Effector CD4-positive, alpha-beta T cell (primary cell): ENCODE measurements around the gene DCDC2C.

Experiments
- DNase-seq: peaks from one replicate; pipeline ENCODE4 v3.0.0-alpha.2; 2020

DCDC2C gene

DNA sequence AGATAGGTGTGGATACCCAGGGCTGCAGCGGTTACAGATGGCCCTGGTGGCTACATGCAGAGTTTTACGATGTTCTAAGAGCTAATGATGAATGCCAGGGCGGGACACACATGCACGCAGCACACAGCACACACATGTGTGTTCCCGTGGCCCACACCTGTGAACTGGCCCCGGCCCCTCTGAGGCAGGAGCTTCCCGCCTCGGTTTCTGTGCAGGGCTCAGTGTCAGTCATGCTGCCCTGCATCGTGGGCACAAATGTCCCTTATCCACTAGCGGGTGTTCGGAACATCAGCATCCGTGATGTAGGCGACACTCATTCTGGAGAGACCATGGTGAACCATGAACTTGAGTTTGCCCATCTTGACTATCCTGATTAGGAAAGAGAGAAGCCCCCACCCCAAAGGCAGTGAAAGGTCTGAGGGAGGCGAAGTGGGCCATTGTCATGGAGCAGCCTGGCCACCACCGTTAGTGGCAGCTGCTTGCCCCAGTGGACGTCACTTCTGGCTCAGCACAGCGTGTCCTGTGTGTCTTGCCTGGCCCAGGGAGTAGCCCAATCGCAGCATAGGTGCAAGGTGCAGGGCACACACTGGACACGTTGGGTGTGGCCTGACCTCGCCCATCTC is 43.8 kb downstream of the DCDC2C start:
- no peak for DNase-seq

DNA sequence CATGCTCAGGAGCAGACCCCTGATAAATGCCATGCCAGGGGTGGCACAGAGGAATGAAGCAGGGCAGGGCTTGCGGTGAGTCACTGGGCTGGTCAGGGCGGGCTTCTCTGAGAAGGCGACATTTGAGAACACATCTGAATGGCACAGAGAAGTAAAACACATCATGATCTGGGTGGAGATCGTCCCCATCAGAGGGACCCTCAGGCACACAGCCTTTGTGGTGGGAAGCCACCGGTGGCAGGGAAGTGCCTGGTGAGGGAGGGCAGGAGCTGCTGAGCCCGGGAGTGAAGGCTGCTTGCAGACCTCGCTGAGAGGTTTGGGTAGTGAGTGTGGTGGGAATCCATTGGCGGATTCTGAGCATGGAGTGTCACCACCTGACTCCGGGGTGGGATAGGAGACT is 44.5 kb downstream of the DCDC2C start:
- DNase-seq: no peak

DNA sequence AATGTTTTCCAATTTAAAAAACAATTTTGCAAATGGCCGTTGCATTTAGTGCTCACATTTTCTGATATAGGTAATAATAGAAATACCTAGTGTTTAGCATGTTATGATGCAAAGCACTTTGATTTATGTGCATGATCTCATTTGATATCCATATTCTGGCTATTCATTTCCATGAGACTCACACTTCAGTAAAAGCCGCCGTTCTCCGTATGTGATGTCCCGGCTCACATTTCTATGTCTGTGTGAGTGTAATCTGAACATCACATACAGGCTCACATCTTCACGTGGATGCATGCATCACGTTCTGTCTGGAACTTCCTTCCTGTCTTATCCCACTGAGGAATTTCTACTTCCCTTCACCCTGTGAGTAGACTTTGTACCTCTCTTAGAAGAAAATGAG is 45.8 kb downstream of the DCDC2C start:
- no peak for DNase-seq

DNA sequence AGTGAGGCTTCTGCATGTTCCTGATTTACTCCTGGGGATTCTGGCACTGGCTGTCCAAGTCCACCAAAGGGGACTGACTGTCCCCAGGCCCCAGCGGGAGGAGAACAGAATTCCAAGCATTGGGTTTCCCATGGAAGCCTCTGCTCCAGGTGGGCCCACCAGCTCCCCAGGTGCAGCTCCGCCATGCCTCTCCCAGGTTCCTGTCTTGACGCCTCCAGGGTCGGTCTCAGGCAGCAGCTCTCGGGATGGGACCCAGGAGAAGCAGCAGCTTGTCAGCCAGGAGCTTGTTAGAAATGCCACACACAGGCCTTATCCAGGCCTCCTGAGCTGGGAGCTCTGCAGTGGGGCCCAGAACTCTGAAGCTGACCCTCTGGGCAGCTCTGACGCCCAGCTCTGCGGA is 47.9 kb downstream of the DCDC2C start:
- DNase-seq: no peak

DNA sequence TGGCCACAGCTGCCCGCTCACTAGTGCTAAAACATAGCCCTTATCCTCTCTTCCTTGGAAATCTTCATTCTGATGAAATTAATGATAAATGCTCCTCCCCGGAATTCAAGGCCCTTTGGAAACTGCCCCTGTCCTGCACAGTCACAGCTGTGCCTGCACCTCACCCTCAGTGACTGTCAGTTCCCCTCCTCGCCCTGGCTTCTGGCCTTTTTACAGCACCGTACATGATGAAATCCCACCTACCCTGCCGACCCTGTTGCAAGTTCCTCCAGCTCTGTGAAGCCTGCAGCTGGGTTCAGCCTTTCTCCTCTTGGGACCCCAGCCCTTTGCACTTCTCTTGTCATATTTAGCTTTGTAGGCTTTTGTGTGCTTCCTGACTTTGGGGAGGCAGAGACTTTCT is 48.4 kb downstream of the DCDC2C start:
- no peak for DNase-seq

DNA sequence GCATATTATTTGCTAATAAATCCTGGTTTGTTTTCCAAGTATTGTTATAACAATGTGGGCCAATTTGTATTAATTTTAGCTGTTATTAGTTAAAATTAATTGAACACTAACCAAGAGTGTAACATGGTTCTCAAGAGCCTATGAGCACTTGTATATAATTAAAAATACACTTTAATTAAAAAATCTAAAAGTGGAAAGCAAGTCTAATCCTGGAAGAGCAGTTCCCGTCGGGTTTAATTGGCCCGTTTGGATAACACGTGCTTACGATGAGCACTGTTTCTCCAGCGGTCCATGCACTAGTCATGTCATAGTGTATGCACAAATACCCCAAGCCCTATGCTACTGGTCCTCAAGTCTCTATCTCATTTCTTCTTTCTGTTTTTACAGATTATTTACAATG is 49.0 kb downstream of the DCDC2C start:
- no peak for DNase-seq

DNA sequence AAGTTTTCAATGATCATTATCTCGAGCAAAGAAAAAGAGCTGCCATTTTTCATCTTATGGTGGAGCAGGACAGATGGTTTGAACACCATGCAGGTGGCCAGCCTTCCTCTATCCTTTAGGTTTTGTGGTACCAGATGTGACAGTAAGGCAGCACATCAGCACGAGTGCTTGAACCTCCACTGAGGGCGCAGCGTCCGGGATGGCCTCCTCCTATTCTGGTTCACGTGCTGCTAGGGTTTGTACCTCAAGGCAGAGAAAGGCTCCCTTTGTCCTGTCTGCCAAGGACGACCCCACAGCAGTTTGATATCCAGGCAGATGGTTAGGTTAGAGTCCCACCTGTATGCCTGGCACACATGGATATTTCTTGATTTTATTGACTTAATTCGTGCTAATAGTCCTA is 50.2 kb downstream of the DCDC2C start:
- DNase-seq: no peak

DNA sequence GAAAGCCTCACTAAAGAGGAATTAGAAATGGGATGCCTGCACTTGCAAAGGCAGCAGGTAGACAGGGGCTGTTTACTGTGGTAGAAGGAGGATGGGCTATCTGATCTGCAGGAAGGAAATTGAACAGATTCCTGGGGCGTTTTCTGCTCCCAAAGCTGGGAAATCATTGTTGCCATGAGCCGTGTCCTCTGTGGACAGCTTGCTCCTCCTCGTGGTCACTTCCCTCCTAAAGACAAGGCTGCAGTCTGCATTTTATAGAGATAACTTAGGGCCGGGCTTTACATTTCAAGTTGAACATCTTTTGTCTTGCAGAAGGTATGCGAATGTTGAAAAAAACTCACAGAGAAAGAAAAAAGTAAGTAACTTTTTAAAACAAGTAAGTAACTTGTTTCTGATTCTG is 50.9 kb downstream of the DCDC2C start:
- no peak for DNase-seq

DNA sequence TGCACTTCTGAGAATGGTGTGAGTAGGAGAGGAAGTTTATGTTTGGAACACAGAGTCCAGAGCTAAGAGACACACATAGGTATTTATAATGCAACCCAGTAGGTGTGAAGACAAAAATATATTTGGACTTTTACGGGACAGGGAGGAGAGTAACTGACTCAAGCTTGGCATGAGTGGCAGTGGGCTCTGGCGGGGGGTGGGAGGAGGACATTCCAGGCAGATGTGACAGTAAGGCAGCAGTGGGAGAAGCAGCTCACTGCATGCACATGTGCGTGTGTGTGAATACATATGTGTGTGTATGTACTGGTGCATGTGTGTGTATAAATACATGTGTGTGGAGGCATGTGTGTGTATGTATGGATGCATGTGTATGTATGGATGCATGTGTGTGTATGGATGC is 51.4 kb downstream of the DCDC2C start:
- DNase-seq: no peak

DNA sequence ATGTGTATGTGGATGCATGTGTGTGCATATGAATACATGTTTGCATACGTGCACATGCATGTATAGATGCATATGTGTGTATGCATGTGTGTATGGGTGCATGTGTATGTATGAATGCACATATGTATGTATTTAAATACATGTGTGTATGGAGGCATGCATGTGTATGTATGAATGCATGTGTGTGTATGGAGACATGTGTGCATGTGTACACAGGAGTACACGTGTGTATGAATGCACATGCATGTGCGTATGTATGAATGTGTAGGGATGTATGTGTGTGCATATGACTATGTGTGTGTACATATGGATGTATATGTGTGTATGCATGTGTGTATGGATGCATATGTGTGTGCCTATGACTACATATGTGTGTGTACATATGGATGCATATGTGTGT is 51.9 kb downstream of the DCDC2C start:
- DNase-seq: no peak

DNA sequence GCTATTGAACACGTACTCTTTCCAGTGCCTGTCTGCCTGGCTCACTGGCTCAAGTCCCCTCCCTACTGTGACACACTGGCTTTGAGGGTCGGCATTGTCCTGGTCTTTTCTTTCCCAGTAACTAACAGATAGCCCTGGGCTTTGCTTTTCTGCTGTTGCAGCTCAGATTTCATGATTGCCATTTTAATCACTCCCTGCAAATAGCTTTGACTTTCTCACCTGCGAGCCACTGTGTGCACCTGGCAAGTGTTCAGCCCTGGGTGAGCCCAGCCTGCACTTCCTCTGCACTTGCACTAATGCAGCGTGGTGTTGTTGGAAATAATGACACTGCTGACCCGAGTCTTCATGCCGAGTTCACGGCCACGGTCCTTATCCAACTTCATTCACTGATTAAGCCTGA is 52.9 kb downstream of the DCDC2C start:
- no peak for DNase-seq

DNA sequence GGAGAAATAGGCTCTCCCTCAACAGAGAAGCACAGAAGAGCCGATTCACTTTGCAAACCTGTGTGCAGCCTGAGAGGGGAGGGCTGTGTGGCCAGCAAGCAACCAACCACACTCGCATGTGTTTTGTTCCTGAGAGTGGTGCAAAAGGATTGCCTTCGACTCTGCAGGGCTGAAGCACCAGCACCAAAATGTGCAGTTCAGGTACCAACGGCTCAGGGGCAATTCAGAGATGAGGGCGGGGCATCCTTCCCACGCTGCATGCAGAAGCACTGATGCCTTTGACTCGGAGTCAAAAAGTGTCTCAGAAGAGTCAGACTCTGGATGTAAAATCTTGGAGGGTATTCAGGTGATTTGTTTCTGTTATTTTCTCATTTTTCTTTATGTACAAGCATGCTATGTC is 55.5 kb downstream of the DCDC2C start:
- no peak for DNase-seq

DNA sequence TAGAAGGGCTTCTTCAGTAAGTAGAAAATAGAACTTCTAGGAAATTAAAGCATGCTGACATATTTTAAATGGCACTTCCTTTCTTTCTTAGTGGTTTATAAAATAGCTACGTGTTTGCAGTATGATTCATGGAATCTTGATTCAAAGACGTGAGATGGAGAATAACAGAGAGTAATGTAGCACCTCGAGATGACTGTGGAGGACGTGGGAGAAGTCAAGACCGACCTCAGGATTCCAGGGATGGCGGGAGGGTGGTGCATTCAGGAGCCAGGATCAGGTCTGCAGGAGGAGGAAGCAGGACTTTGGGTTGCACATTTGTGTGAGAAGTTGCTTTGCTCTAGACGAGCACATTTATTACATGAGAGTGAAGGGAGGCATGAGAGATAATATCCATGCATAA is 56.0 kb downstream of the DCDC2C start:
- DNase-seq: no peak

DNA sequence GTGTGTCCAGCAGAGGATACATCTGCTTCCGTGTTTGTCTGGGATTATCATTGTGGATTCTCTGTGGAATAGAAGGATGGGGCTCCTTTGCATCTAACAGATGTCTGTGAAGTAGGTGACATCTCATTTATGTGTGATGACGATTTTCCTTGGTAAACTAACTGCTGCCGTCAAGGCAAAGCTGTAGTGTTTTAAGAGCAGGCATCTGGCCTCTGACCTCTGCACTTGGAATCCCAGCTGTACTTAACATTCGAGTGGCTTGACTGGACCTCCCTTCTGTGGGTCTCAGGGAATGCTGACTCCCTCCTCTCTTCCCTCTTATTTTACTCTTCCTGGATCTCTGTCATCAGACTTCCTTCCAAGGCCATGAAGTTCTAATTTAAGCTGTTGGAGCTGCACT is 56.4 kb downstream of the DCDC2C start:
- DNase-seq: no peak

DNA sequence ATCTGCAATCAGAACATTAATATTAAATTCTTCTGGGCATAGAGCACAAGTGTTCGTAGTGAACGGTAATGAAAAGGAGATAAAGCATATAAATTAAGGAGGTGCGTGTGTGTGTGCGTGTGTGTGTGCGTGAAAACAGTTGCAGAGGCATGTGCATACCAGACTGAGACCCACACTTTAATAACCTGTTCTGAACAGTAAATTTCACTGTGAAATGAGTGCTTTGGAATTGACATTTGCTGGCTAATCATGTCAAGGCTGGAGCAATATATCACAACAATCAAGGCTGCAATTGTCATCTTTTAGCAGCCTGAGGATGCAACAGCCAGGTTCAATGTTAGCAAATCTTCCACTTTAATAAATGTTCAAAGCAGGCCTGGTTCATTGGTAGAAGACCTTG is 57.9 kb downstream of the DCDC2C start:
- DNase-seq: no peak

DNA sequence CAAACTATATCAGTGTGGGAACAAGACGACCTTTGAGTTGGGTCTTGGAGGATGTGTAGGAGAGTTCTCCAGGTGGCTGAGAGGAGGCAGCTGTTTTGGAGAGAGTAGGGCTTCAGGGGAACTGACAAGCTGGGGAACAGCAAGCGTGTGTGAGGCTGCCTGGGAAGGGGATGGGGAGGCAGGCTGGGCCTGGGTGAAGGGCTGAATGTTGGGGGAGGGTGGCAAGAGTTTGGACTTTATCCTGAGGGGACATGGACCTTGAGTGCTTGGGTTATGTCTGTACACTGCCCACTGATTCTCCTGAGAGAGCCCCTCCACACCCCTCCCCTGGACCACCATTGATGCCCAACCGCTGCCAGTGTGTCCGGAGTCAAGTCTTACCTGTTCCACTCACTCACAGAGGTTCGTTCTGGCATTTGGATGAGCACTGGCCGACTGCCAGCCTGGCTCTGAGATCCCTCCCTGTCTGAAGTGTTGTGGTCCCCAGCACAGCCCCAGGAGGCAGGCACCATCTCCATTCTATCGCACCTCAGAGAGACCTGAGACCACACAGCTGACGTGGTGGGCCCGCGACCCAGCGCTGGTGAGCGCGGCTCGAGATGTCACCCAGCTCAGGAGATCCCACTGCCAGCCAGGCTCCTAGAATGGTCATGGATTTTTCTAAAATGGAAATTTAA is 59.5 kb downstream of the DCDC2C start:
- no peak for DNase-seq

DNA sequence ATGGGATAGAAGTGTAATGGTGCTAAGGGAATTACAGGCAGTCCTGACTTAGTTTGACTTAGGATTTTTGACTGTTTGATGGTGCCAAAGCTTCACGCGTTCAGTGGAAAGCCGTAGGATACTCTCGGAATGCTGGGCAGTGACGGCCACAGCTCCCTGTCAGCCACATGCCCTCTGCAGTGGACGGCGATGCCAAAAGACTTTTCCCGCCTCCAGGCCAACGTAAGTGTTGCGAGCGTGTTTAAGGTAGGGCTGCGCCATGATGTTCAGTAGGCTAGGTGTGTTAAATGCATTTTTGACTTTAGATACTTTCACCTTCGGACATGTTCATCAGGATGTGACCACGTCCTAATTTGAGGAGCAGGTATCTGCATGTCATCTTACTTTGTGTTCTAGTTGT is 63.4 kb downstream of the DCDC2C start:
- no peak for DNase-seq

DNA sequence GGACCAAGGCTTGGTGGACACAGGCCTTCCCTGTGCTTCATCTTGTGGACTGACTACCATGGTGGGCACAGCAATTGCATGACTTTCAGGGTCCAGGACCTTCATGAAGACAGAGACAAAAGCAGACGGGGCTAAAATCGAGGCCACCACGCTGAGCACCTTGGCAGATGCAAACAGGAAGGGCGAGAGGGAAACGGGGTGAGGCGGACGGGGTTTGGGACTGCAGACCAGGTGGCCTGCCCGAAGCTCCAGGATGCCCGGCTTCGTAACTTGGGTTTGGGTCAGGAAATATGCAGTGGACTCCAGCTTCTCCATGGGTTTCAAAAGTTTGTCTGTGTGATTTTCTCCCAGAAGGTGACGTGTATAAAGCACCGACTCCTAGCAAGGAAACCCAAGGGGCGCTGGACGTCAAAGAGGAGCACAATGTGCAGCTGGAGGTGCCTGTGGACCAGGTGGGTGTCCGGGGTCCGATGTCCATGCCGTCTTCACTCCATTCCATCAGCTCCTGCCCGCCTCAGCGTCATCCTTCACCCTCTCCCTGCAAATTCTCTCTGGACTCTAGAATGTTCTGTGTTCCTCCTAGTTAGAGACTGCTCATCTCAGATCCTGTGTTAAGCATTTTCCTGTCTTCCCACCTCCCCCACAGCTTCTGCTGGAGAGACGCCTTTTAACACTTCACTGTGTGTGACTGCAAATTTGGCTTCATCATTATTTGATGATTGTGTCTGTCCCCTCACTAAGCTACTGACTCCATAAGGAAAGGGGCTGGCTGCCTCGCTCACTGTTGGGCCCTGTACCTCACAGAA is 65.8 kb downstream of the DCDC2C start:
- no peak for DNase-seq

DNA sequence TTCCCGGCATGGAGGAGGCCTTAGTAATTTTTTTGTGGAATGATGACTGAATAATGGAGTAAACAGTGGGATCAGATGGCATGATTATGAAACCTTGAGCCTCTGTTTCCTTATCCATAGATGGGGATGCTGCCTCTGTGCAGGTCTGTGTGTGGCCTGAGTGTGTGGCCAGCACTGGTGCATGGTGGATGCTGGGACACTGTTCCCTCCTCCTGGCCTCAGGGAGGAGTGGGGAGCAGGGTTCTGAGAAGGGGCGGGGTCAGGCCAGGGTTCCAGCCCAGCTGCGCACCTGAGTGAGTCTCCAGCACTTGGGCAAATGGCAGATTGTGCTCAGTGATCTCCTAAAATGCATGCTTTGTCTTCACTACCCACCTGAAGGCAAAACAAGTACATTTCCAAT is 66.4 kb downstream of the DCDC2C start:
- DNase-seq: no peak

DNA sequence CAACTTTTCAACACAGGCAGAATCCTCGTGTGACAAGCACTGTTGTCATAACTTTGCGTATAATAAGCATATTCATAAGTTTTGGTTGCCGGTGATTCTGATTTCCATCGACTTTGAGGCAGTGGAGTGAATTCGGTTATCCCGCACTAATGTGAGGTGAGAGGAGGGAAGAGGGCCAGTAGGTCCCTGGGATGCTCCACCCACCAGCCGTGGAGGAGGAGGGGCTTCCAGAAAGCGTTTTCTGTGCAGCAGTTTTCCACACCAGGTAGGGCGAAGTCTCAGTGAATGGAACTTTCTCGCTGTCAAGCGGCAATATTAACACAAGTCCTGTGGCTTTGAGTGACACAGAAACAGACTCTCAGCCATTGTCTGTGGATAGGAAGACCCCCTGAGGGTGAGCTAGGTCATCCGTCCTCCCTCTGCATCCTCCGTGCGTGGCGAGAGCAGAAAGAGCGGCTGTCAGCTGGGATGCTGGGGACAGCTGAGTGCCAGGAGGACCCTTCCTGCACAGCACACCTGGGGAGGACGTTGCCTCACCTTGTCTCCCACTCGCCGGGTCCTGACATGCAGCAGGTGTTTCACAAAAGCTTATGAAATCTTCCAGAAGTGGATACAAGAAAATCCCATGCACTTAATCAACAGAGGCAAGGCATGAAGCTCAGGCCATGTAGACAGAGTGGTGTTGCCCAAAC is 67.5 kb downstream of the DCDC2C start:
- DNase-seq: no peak

DNA sequence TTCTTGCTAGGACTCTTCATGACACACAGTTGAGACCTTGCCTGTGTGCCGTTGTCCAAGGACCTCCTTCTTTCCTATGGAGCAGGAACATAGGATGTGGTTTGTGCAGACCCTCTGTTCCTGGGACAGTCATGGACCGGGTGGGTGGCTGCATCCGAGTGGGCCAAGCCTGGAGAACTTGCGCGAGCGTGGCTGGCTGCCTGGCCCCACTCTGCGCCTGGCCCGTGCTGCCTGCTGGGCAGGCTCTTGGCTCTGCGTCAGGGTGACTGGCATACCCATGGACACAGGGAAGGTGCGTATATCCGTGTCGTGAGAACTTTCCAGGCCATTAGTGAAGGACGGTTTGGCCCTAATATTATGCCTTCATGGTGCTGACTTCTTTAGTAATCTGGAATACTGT is 68.2 kb downstream of the DCDC2C start:
- DNase-seq: no peak

DNA sequence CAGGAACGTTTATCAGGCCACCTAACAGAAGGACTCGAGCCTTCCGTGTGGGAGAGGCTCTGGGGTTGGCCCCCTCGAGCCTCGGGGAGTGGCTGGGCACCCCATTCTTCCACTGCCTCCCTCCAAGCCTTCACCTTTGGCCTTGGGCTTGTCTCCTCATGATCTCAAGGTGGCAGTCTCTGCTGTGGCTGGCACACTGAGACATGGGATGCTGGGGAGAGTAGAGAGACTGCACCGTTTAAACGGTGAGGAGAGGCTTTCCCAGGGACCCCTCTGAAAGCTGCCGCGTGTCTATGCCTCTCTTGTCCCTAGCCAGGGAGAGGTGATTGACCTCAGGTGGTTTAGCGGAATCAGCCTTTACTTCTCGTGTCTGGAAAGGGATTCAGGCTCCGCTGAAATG is 71.0 kb downstream of the DCDC2C start:
- DNase-seq: no peak

DNA sequence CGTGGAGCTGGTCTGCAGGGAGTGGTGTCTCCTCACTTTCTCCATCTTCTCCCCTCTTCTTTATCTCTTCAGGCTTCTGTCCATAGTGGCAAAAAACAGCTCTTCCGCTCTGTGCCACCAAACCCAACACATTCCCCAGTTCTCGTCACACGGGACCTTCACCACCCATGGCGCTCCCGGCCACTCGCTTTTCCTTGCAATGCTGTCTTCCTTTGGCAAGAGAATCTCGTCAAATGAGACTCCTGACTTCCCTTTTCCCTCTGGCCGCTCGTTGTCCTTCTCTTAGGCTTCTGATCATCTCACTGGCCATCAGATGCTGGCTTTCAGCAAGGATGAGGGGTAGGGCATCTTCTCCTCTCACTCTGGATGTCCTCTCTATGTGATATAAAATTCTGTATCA is 72.9 kb downstream of the DCDC2C start:
- DNase-seq: no peak

DNA sequence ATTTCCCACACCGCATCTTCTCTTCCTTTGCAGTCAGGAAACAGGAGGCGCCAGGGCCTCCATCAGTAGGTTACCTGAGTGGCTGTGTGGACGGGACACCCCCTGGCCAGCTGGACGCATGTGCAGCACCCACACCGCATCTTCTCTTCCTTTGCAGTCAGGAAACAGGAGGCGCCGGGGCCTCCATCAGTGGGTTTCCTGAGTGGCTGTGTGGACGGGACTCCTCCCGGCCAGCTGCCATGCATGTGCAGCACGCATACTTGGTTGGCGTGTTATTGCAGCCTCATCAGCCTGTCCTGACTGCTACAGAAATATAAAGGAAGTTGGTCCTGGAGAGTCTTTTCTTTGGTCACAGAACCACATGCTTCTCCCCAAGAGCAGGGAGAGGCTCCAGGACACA is 74.6 kb downstream of the DCDC2C start:
- no peak for DNase-seq
